GM04504 (cell line): Measurements from ENCODE around the gene TNFRSF25.
A peak's percentile ranks its signal among the peaks of the same experiment; 100 is the strongest.
"Not testable (repeated sequence)": the region's sequence is repeated elsewhere in the genome, so short reads cannot be mapped to it uniquely, and the experiment has no call there.

Source experiments
- DNase-seq: peaks from one replicate; pipeline ENCODE4 v3.0.0-alpha.2; 2012; ENCODE audit warnings: low read depth

Gene TNFRSF25

DNA sequence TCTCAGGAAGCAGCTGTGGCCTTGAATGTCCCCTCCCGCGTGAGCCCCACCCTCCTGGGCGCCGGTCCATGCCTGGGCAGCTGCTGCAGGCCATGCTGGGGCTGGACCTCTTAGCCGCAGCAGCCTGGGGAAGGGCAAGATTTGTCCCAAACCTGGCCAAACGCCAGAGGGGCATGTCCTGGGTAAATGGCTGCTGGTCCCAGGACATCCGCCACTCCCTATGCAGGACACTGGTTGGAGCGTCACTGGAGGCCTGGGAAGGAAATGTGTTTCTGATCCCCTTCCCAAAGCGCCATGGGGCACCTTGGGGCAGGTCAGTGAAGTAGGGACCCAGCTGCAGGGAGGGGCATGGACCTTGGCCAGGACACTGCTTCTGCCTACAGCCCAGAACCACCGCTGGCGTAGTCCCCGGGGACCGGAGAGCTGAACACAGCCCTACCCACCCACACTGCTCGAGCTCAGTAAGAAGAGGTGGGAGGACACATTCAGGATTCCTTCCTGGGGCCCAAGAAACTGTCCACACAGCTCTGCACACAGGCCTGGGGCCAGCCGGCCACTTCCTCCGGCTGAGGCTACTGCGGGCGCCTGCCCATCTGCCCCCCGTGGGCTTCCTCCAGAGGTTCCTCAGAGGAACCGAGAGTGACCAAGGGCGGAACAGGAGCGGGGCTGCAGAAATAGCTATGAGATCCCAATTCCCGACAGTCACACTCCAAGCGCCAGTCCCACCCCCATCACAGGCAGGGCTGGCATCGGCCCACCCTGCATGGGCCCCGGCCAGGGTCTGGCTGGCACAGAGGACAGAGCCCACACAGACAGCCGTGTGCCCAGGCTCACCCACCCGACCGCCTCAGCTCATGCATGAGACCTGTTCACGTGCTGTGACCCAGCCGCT, 36.3 kb upstream of the TNFRSF25 start:
- DNase-seq = no peak

DNA sequence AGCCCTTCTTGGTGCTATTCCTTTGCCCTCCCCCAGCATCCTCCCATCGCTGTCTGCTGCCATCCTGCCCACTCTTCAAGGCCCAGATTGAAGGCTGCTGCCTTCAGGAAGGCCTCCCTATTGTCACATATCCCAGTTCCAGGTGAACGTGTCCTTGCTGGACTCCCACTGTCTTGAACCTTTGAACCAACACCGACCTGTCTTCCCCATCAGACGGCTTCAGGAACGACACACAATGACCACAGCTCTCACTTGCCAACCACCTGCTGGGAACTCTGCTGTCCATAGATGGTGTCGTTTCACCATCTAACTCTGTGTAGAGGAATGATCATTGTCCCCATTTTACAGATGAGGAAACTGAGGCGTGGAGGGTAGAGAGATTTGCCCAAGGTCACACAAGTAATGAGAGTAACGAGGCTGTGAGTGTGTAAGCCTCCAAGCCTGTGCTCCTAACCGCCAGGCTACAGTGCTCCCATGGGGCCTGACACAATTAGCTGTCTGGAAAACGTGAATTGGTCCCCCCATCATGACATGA, 35.4 kb upstream of the TNFRSF25 start:
- DNase-seq = no peak

GRCh38 chr1:6500544-6501278, 34.7 kb upstream of the TNFRSF25 start:
- DNase-seq = no peak

GRCh38 chr1:6499296-6499695, 33.3 kb upstream of the TNFRSF25 start:
- no peak for DNase-seq

- DNase-seq = no peak
These were observed 32.7 kb upstream of the TNFRSF25 start for GRCh38 chr1:6498576-6499111.

GRCh38 chr1:6497867-6498575, 32.0 kb upstream of the TNFRSF25 start:
- no peak for DNase-seq

- no peak for DNase-seq
These were observed 31.4 kb upstream of the TNFRSF25 start for GRCh38 chr1:6497215-6497866.

DNA sequence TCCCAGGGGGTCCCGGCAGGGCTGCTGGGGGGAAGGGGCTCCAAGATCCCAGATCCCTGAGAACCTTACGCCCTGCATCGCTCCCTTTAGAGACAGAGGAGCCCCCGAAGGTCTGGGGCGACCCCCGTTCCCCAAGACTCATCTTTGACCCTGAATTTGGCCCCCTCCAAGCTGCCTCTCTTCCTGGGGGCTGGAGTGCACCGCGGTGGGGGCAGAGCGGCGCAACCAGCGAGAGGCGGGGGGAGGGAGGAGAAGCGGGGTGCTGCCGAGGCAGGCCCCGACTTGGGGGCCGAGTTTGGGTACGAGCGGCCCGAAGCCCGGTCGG, 30.9 kb upstream of the TNFRSF25 start:
- no peak for DNase-seq

GRCh38 chr1:6496365-6496721, 30.4 kb upstream of the TNFRSF25 start:
- DNase-seq = no peak

DNA sequence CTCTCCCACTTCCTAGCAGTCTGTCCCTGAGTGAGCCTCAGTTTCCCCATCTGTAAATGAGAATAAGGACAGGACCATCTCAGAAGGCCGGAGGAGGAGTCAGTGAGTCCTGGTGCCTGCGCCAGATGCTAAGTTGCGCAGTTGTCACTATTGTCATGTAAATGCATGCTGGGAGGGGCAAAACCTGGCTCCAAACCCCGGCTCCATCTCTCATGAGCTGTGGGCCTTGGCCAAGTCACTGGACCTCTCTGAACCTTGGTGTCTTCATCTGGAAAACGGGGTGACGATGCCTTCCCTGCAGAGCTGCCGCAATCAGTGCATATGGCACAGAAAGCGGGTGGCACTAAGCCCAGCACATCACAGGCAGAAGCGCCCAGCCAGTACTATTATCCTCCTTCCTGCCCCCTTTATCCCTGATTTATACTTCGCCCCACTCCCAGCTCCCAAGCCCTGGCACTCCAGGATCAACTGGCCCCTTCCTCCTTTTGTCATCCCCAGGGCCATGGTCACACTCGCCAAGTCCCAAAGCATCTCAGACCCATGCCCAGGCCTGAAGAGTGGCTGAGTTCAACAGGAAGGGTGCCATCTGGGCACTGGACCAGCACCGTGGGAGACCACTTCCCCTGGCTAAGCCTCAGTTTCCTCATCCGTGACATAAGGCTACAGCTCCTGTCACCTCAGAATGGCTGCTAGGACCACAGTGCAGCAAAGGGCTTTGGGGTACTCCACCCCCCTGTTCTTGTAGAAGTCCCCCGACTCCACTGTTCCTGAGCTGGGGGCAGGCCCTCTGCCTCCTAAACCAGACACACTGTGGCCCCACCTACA, 29.8 kb upstream of the TNFRSF25 start:
- DNase-seq = no peak

DNA sequence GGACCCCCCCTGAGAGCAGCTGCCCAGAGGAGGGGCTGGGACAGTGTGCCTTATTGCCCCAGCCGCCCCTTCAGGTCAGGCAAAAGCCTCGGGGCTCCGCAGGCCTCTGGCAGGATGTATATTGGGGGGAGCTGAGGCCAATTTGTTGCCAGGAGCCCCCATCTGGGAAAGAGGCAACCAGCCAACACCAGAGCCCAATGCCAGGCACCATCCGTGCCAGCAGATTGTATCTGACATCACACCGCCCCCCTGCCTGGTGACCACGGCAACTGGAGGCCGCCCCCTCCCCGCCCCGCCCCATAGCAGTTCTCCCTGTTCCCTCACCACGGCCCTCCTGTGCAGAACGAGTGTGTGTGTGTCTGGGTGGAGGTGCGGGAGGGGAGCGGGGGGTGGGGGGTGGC, 29.1 kb upstream of the TNFRSF25 start:
- no peak for DNase-seq

- no peak for DNase-seq
These were observed 28.7 kb upstream of the TNFRSF25 start for GRCh38 chr1:6494627-6495026.

DNA sequence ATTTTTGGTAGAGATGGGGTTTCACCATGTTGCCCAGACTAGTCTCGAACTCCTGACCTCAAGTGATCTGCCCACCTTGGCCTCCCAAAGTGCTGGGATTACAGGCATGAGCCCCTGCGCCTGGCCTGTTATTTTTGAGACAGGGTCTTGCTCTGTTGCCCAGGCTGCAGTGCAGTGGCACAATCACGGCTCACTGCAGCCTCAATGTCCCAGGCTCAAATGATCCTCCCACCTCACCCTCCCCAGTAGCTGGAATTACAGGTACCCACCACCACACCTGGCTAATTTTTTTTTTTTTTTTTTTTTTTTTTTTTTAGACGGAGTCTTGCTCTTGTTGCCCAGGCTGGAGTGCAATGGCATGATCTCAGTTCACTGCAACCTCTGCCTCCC, 27.9 kb upstream of the TNFRSF25 start:
- not testable (repeated sequence) for DNase-seq

- DNase-seq = no peak
These were observed 26.0 kb upstream of the TNFRSF25 start for GRCh38 chr1:6491966-6492365.

- peak; percentile 28 for DNase-seq
These were observed 25.5 kb upstream of the TNFRSF25 start, which contains the start of gene PLEKHG5 for GRCh38 chr1:6491480-6491962. Gene PLEKHG5, minus strand, starts transcription at chr1:6491667. Its CDS starts 14,096 bp downstream, at chr1:6477571.

- no peak for DNase-seq
These were observed 25.1 kb upstream of the TNFRSF25 start for GRCh38 chr1:6491081-6491449.

GRCh38 chr1:6490181-6491080, 24.5 kb upstream of the TNFRSF25 start:
- DNase-seq = no peak

DNA sequence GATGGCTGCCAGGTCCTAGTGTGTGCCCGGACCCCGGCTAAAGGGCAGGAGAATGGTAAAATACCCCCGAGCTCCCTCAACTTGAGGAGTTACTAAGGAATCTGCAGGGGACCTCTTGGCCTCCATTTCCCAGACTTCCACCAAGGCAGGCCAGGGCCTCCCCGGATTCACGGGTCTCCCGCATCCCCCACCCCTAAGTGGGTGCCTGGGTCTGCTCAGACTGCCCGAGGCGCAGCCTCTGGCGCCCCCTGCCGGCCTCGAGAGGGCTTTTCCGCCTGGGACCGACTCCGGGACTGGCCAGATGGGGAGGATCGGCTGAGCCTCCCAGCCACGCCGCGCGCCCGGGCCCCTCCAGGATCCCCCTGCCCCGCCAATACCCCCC, 23.8 kb upstream of the TNFRSF25 start:
- DNase-seq = peak; percentile 48

- DNase-seq = no peak
These were observed 23.4 kb upstream of the TNFRSF25 start for GRCh38 chr1:6489383-6489765.
